ENCODE results near the gene MMP20. TPM values are rescaled to one million over a fixed set of nuclear protein-coding genes. Genes with fewer than 3 reads are reported as not detected.

MMP20 gene
- total and polyA plus RNA-seq, 2 experiments from 2014 or later = not detected

- H3K36me3 Mint-ChIP-seq (ENCODE audit: low read depth) = no peaks in the 10 kb centered on the region
- no peak overlapping the region for H3K4me2 ChIP-seq
Measured at GRCh38 chr11:102598272-102598671, 26.9 kb downstream of the MMP20 start.

More at GRCh38 chr11:102598272-102598671, 26.9 kb downstream of the MMP20 start:
- no peak overlapping the region for H3K4me3 ChIP-seq
- ATAC-seq (no peak), DNase-seq (ENCODE audit: low spot score) (no peak)
- no peaks in the 10 kb centered on the region for H3F3A ChIP-seq (replicated peaks; ENCODE audit: low read depth)
- H3K4me1 Mint-ChIP-seq = no peaks in the 10 kb centered on the region; the same call in 2 of the 3 replicates
- H3K9me3 Mint-ChIP-seq = peaks cover 3% of the 10 kb centered on the region; the same call in 1 of the 3 replicates
- H3K4me1 ChIP-seq (ENCODE audit: insufficient read depth) = no peaks in the 10 kb centered on the region
- H3K9me2 ChIP-seq (ENCODE audit: insufficient read depth) = no peaks in the 10 kb centered on the region
- no peaks in the 10 kb centered on the region for H4K20me1 ChIP-seq (replicated peaks; ENCODE audit: insufficient read depth)
- no peak for TF ChIP-seq EZH2 (IDR thresholded peaks at IDR 0.05; ENCODE audit: low read depth, unreplicated experiment)
- no peak for TF ChIP-seq REST (IDR thresholded peaks at IDR 0.05; ENCODE audit: unreplicated experiment)
- no peak for TF ChIP-seq ZNF331 (CRISPR knock-in tag; IDR thresholded peaks at IDR 0.05; ENCODE audit: low read depth)
- TF ChIP-seq CTCF (conservative IDR thresholded peaks at IDR 0.05; ENCODE audit: low read depth in 2 of 2) = no peak
- no peak for TF ChIP-seq ZNF462 (CRISPR knock-in tag; IDR thresholded peaks at IDR 0.05)
- no peak overlapping the region for H3K4me3 Mint-ChIP-seq
- H3K27me3 Mint-ChIP-seq (ENCODE audit: insufficient read depth, low read depth, poor library complexity) = no peaks in the 10 kb centered on the region
- no peaks in the 10 kb centered on the region for H3K79me2 ChIP-seq (replicated peaks; ENCODE audit: insufficient read depth)
- H3K27ac ChIP-seq (ENCODE audit: low read depth) = no peak overlapping the region
- H3K27ac Mint-ChIP-seq = no peak overlapping the region
- H2AFZ ChIP-seq = no peak overlapping the region
- no peaks in the 10 kb centered on the region for H3K36me3 ChIP-seq (ENCODE audit: insufficient read depth)
- no peaks in the 10 kb centered on the region for H3K27me3 ChIP-seq (ENCODE audit: insufficient read depth)
